HEK293 (cell line): ENCODE results near the gene ZC3H10.

Experiments
- EGR2 ChIP-seq: fragments of 450-650 bp; formaldehyde crosslinking; IDR thresholded peaks from 2 replicates; pipeline ENCODE4 v1.5.1; 2016; ENCODE audit warnings: low read depth, missing biosample characterization, missing genetic modification characterization
- KLF10 ChIP-seq: fragments of 450-650 bp; IDR thresholded peaks from 2 replicates; pipeline ENCODE4 v1.5.1; 2018; ENCODE audit warnings: missing biosample characterization, mild to moderate bottlenecking, missing genetic modification characterization
- OVOL3 ChIP-seq: fragments of 450-650 bp; formaldehyde crosslinking; IDR thresholded peaks from 2 replicates; pipeline ENCODE4 v1.5.1; 2016; ENCODE audit warnings: missing biosample characterization, missing genetic modification characterization
- PRDM1 ChIP-seq: fragments of 450-650 bp; formaldehyde crosslinking; IDR thresholded peaks from 2 replicates; pipeline ENCODE4; 2016; ENCODE audit warnings: missing biosample characterization, missing genetic modification characterization
- SCRT1 ChIP-seq: fragments of 450-650 bp; formaldehyde crosslinking; IDR thresholded peaks from 2 replicates; pipeline ENCODE4 v1.5.1; 2016; ENCODE audit warnings: missing biosample characterization, missing genetic modification characterization, borderline replicate concordance
- ZBTB20 ChIP-seq: fragments of 450-650 bp; formaldehyde crosslinking; IDR thresholded peaks from 2 replicates; pipeline ENCODE4 v1.5.1; 2016; ENCODE audit warnings: missing biosample characterization, missing genetic modification characterization
- ZNF223 ChIP-seq: fragments of 450-650 bp; formaldehyde crosslinking; IDR thresholded peaks from 2 replicates; pipeline ENCODE4 v1.5.1; 2016; ENCODE audit warnings: missing biosample characterization, missing genetic modification characterization
- ZNF274 ChIP-seq, 2 experiments: fragments of 200-500 bp in 1 of 2; fragments of 450-650 bp in 1 of 2; sonication (Bioruptor generic) in 1 of 2; formaldehyde crosslinking in 1 of 2; IDR thresholded peaks; 2 replicates each; pipeline versions ENCODE4 v1.5.1 to v1.6.1; 2014 to 2016; ENCODE audit warnings: borderline replicate concordance in 1 of 2, inconsistent platforms in 1 of 2, low read length in 1 of 2, missing biosample characterization in 1 of 2, missing genetic modification characterization in 1 of 2
- ZNF335 ChIP-seq: fragments of 450-650 bp; formaldehyde crosslinking; conservative IDR thresholded peaks from 2 replicates; pipeline ENCODE4 v1.5.1; 2016; ENCODE audit warnings: missing biosample characterization, missing genetic modification characterization
- ZNF391 ChIP-seq: fragments of 450-650 bp; formaldehyde crosslinking; IDR thresholded peaks from 2 replicates; pipeline ENCODE4 v1.5.1; 2016; ENCODE audit warnings: low read depth, missing biosample characterization, missing genetic modification characterization, borderline replicate concordance
- ZNF416 ChIP-seq: fragments of 450-650 bp; formaldehyde crosslinking; IDR thresholded peaks from 2 replicates; pipeline ENCODE4 v1.5.1; 2016; ENCODE audit warnings: missing biosample characterization, missing genetic modification characterization
- ZNF473 ChIP-seq: fragments of 450-650 bp; formaldehyde crosslinking; IDR thresholded peaks from 2 replicates; pipeline ENCODE4 v1.5.1; 2017; ENCODE audit warnings: missing biosample characterization, missing genetic modification characterization
- ZNF621 ChIP-seq: fragments of 450-650 bp; formaldehyde crosslinking; IDR thresholded peaks from 2 replicates; pipeline ENCODE4 v1.5.1; 2017; ENCODE audit warnings: missing biosample characterization, missing genetic modification characterization
- ZNF670 ChIP-seq: fragments of 450-650 bp; formaldehyde crosslinking; IDR thresholded peaks from 2 replicates; pipeline ENCODE4 v1.5.1; 2016; ENCODE audit warnings: missing biosample characterization, missing genetic modification characterization, low read depth
- ZNF677 ChIP-seq: fragments of 450-650 bp; IDR thresholded peaks from 2 replicates; pipeline ENCODE4 v1.5.0; 2018; ENCODE audit warnings: missing biosample characterization, mild to moderate bottlenecking, missing genetic modification characterization, moderate library complexity
- ZNF701 ChIP-seq: fragments of 450-650 bp; formaldehyde crosslinking; IDR thresholded peaks from 2 replicates; pipeline ENCODE4 v1.5.1; 2016; ENCODE audit warnings: missing biosample characterization, missing genetic modification characterization
- ZSCAN30 ChIP-seq: fragments of 450-650 bp; IDR thresholded peaks from 2 replicates; pipeline ENCODE4 v1.5.1; 2018; ENCODE audit warnings: missing biosample characterization, mild to moderate bottlenecking, missing genetic modification characterization, moderate library complexity
- TF ChIP-seq, protein P1 (sequence below): fragments of 450-650 bp; formaldehyde crosslinking; IDR thresholded peaks from 2 replicates; pipeline ENCODE4 v1.5.1; 2016; ENCODE audit warnings: missing biosample characterization, missing genetic modification characterization
- TF ChIP-seq, protein P2 (sequence below): fragments of 450-650 bp; formaldehyde crosslinking; IDR thresholded peaks from 2 replicates; pipeline ENCODE4 v1.5.1; 2016; ENCODE audit warnings: missing biosample characterization, missing genetic modification characterization
- TF ChIP-seq, protein P3 (sequence below): fragments of 450-650 bp; formaldehyde crosslinking; IDR thresholded peaks from 2 replicates; pipeline ENCODE4 v1.5.1; 2017; ENCODE audit warnings: missing biosample characterization, mild to moderate bottlenecking, missing genetic modification characterization, moderate library complexity
- TF ChIP-seq, protein P4 (sequence below): fragments of 450-650 bp; formaldehyde crosslinking; IDR thresholded peaks from 2 replicates; pipeline ENCODE4 v1.5.1; 2016; ENCODE audit warnings: missing biosample characterization, missing genetic modification characterization
- TF ChIP-seq, protein P5 (sequence below): fragments of 450-650 bp; formaldehyde crosslinking; IDR thresholded peaks from 2 replicates; pipeline ENCODE4 v1.5.1; 2016; ENCODE audit warnings: missing biosample characterization, missing genetic modification characterization, borderline replicate concordance
- TF ChIP-seq, protein P6 (sequence below): fragments of 450-650 bp; formaldehyde crosslinking; IDR thresholded peaks from 2 replicates; pipeline ENCODE4 v1.5.1; 2017; ENCODE audit warnings: missing biosample characterization, missing genetic modification characterization

Gene ZC3H10

DNA sequence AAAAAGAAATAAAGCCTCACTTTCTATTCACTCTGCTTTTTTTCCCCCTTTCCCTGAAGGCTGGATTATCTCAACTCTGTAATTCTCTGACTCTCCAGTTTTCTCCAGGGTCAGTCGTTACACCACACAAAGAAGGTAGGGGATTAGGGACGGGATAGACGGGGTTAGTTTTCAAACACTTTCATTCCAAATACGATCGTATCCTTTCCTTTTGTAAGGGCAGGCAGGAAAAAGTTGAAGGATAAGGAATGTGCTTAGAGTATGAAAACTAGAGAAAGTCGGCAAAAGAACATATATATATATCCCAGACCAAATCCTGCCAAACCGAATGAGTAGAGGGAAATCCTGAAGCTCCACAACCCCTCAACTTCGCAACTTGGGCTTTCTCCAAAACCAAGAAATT is 9.4 kb downstream of the ZC3H10 start (continued):
- TF ChIP-seq, protein P1, sequence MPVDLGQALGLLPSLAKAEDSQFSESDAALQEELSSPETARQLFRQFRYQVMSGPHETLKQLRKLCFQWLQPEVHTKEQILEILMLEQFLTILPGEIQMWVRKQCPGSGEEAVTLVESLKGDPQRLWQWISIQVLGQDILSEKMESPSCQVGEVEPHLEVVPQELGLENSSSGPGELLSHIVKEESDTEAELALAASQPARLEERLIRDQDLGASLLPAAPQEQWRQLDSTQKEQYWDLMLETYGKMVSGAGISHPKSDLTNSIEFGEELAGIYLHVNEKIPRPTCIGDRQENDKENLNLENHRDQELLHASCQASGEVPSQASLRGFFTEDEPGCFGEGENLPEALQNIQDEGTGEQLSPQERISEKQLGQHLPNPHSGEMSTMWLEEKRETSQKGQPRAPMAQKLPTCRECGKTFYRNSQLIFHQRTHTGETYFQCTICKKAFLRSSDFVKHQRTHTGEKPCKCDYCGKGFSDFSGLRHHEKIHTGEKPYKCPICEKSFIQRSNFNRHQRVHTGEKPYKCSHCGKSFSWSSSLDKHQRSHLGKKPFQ = no peak
- TF ChIP-seq ZNF621 (tag by site-specific recombination) = no peak
- no peak for TF ChIP-seq EGR2
- no peak for TF ChIP-seq ZNF701
- no peak for TF ChIP-seq ZNF274 (IDR thresholded peaks at IDR 0.05; ENCODE audit: low read length)
- TF ChIP-seq ZNF274 (tag by site-specific recombination; IDR thresholded peaks at IDR 0.05; ENCODE audit: borderline replicate concordance) = no peak
- TF ChIP-seq, protein P2, sequence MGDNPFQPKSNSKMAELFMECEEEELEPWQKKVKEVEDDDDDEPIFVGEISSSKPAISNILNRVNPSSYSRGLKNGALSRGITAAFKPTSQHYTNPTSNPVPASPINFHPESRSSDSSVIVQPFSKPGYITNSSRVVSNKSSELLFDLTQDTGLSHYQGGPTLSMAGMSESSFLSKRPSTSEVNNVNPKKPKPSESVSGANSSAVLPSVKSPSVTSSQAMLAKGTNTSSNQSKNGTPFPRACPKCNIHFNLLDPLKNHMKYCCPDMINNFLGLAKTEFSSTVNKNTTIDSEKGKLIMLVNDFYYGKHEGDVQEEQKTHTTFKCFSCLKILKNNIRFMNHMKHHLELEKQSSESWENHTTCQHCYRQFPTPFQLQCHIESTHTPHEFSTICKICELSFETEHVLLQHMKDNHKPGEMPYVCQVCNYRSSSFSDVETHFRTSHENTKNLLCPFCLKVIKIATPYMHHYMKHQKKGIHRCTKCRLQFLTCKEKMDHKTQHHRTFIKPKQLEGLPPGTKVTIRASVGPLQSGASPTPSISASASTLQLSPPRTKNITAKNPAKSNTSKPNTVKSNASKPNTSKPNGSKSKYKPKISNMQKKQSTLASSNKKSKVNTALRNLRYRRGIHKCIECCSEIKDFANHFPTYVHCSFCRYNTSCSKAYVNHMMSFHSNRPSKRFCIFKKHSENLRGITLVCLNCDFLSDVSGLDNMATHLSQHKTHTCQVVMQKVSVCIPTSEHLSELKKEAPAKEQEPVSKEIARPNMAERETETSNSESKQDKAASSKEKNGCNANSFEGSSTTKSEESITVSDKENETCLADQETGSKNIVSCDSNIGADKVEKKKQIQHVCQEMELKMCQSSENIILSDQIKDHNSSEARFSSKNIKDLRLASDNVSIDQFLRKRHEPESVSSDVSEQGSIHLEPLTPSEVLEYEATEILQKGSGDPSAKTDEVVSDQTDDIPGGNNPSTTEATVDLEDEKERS (tag by site-specific recombination) = no peak
- TF ChIP-seq OVOL3 (tag by site-specific recombination) = no peak
- TF ChIP-seq KLF10 (tag by site-specific recombination) = no peak
- TF ChIP-seq, protein P3, sequence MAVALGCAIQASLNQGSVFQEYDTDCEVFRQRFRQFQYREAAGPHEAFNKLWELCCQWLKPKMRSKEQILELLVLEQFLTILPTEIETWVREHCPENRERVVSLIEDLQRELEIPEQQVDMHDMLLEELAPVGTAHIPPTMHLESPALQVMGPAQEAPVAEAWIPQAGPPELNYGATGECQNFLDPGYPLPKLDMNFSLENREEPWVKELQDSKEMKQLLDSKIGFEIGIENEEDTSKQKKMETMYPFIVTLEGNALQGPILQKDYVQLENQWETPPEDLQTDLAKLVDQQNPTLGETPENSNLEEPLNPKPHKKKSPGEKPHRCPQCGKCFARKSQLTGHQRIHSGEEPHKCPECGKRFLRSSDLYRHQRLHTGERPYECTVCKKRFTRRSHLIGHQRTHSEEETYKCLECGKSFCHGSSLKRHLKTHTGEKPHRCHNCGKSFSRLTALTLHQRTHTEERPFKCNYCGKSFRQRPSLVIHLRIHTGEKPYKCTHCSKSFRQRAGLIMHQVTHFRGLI (tag by site-specific recombination) = peak; percentile 39; the same call in 1 of the 2 replicates
- no peak for TF ChIP-seq ZSCAN30 (tag by site-specific recombination)
- peak; percentile 96 for TF ChIP-seq PRDM1
- no peak; the same call in 1 of the 2 replicates for TF ChIP-seq ZNF391 (tag by site-specific recombination)
- TF ChIP-seq ZNF677 (tag by site-specific recombination) = no peak
- no peak for TF ChIP-seq SCRT1 (tag by site-specific recombination)
- no peak for TF ChIP-seq ZNF473 (tag by site-specific recombination)
- TF ChIP-seq ZNF223 = no peak
- TF ChIP-seq, protein P4, sequence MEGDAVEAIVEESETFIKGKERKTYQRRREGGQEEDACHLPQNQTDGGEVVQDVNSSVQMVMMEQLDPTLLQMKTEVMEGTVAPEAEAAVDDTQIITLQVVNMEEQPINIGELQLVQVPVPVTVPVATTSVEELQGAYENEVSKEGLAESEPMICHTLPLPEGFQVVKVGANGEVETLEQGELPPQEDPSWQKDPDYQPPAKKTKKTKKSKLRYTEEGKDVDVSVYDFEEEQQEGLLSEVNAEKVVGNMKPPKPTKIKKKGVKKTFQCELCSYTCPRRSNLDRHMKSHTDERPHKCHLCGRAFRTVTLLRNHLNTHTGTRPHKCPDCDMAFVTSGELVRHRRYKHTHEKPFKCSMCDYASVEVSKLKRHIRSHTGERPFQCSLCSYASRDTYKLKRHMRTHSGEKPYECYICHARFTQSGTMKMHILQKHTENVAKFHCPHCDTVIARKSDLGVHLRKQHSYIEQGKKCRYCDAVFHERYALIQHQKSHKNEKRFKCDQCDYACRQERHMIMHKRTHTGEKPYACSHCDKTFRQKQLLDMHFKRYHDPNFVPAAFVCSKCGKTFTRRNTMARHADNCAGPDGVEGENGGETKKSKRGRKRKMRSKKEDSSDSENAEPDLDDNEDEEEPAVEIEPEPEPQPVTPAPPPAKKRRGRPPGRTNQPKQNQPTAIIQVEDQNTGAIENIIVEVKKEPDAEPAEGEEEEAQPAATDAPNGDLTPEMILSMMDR (tag by site-specific recombination) = no peak
- TF ChIP-seq, protein P5, sequence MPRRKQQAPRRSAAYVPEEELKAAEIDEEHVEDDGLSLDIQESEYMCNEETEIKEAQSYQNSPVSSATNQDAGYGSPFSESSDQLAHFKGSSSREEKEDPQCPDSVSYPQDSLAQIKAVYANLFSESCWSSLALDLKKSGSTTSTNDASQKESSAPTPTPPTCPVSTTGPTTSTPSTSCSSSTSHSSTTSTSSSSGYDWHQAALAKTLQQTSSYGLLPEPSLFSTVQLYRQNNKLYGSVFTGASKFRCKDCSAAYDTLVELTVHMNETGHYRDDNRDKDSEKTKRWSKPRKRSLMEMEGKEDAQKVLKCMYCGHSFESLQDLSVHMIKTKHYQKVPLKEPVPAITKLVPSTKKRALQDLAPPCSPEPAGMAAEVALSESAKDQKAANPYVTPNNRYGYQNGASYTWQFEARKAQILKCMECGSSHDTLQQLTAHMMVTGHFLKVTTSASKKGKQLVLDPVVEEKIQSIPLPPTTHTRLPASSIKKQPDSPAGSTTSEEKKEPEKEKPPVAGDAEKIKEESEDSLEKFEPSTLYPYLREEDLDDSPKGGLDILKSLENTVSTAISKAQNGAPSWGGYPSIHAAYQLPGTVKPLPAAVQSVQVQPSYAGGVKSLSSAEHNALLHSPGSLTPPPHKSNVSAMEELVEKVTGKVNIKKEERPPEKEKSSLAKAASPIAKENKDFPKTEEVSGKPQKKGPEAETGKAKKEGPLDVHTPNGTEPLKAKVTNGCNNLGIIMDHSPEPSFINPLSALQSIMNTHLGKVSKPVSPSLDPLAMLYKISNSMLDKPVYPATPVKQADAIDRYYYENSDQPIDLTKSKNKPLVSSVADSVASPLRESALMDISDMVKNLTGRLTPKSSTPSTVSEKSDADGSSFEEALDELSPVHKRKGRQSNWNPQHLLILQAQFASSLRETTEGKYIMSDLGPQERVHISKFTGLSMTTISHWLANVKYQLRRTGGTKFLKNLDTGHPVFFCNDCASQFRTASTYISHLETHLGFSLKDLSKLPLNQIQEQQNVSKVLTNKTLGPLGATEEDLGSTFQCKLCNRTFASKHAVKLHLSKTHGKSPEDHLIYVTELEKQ = no peak
- no peak for TF ChIP-seq ZNF670 (tag by site-specific recombination)
- no peak; the same call in 1 of the 2 replicates for TF ChIP-seq ZBTB20 (tag by site-specific recombination)
- TF ChIP-seq ZNF416 = no peak
- TF ChIP-seq, protein P6, sequence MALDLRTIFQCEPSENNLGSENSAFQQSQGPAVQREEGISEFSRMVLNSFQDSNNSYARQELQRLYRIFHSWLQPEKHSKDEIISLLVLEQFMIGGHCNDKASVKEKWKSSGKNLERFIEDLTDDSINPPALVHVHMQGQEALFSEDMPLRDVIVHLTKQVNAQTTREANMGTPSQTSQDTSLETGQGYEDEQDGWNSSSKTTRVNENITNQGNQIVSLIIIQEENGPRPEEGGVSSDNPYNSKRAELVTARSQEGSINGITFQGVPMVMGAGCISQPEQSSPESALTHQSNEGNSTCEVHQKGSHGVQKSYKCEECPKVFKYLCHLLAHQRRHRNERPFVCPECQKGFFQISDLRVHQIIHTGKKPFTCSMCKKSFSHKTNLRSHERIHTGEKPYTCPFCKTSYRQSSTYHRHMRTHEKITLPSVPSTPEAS (tag by site-specific recombination) = no peak
- no peak for TF ChIP-seq ZNF335 (tag by site-specific recombination)
